HFF-Myc (cell line): ENCODE results near the gene SHOC2.

Experiments used
- DNase-seq: peaks from one replicate; pipeline ENCODE4 v3.0.0-alpha.2; 2011; ENCODE audit warnings: low read depth; ENCODE audit errors: extremely low read depth
- H3K4me3 ChIP-seq: replicated peaks from 2 replicates; pipeline ENCODE4 v1.5.1; 2011; ENCODE audit warnings: low read depth, mild to moderate bottlenecking, control low read depth, low read length
- CTCF ChIP-seq: IDR thresholded peaks from 2 replicates; pipeline ENCODE4 v1.5.1; 2012; ENCODE audit warnings: mild to moderate bottlenecking, low read depth, low read length, control low read depth; ENCODE audit errors: missing control alignments

SHOC2 gene

DNA sequence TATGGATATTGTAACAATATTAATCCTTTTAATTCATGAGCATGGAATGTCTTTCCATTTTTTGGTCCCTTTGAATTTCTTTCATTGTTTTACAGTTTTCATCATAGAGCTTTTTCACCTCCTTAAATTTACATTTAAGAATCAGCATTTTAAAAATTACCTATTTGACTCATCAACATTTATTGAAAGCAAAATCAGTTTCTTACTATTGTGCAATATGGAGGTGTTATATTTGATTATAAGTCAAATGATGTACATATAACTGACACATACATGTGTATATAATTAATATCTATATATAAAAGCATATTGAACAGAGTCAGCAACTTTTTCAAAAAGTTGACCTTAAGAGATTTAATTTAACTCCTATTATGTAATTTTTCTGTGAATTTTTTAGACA, 52.2 kb downstream of the SHOC2 start:
- DNase-seq = no peak
- no peak overlapping the region for H3K4me3 ChIP-seq
- TF ChIP-seq CTCF = no peak

DNA sequence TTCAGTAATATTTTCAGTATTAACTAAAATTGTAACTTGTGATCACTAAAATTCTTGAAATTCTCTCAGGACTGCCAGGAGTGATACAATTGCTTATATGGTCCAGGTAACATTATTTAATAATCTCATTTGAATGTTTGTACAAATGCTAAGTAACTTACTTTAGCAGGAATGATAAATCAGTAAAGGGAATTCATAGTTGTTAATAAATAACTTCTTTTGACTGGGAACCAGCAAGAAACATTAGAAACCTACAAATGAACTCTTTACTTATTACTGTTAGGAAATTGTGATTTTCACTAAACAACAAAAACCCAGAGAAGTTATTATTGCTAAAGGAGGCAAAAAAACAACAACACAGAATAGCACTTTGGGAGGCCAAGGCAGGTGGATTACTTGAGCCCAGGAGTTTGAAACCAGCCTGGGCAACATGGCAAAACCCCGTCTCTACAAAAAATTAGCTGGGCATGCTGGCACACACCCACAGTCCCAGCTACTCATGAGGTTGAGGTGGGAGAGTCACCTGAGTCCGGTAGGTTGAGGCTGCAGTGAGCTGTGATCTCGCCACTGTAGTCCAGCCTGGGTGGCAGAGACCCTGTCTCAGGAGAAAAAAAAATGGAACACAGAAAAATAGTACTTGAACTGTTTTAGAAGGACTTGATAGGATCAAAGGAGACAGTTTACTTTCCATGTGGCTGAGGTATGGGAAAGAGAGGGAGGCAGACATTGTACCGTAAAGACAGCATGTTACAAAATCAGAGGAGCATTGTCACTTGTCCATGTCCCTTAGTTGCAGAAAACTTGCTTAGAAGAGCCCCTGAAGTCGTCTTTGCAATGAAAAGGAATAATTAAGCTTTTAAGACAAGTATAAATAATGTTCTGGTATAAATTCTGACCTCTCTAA, 53.1 kb downstream of the SHOC2 start:
- TF ChIP-seq CTCF = no peak
- H3K4me3 ChIP-seq = no peak overlapping the region
- no peak for DNase-seq

GRCh38 chr10:110973400-110973799, 54.0 kb downstream of the SHOC2 start:
- DNase-seq = no peak
- TF ChIP-seq CTCF = no peak

DNA sequence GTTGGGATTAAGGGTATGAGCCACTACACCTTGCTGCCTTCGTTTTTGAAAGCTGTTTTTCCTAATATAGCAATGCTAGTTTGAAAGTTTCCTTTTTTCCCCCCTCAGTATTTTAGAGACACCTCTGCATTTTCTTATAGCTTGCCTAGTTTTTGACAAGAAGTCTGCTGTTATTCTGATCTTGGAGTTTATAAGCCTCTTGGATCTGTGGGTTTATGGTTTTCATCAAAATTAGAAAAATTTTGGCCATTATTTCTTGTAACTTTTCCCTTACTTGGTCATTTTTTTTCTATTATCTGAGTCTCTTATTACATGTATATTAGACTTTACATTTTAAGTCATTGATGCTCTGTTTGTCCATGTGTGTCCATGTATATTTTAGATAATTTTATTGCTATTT, 57.2 kb downstream of the SHOC2 start:
- H3K4me3 ChIP-seq = no peak overlapping the region
- no peak for DNase-seq
- TF ChIP-seq CTCF = no peak

More at GRCh38 chr10:110973400-110973799, 54.0 kb downstream of the SHOC2 start:
- no peak overlapping the region for H3K4me3 ChIP-seq

DNA sequence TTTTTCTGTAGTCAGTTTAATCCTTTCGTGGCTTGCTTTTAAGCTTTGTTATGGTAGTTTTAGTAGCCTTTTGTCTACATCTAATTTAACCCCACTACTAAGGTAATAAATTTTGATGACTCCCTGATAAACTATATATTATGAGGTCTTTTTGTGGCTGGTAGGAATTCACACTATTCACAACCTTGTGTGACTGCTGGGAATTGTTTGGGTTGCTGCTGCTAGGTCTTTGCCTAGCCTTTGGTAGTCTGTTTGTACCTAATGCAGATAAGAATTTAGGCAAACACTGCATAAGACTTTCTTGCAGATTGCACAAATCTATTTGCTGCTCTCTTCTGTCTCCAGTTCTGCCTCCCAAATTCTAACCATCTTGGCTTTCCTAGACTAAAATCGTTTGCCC, 58.3 kb downstream of the SHOC2 start:
- DNase-seq = no peak
- TF ChIP-seq CTCF = no peak
- no peak overlapping the region for H3K4me3 ChIP-seq

GRCh38 chr10:110978204-110978603, 58.8 kb downstream of the SHOC2 start:
- H3K4me3 ChIP-seq = no peak overlapping the region
- no peak for TF ChIP-seq CTCF
- no peak for DNase-seq

- no peak overlapping the region for H3K4me3 ChIP-seq
- TF ChIP-seq CTCF = no peak
- no peak for DNase-seq
Observed at GRCh38 chr10:110979611-110980010, 60.2 kb downstream of the SHOC2 start.
